ENCODE measurements around the gene GYG2. TPM values are rescaled to one million over a fixed set of nuclear protein-coding genes. Genes with fewer than 3 reads are reported as not detected.

The GYG2 gene
- total RNA-seq, 4 donors from 2014 or later: 0.89 to 6.6 (median 2.1) TPM

GRCh38 chrX:2782778-2783177 is 46.0 kb upstream of the GYG2 start:
- H3K4me1 ChIP-seq: no peaks in the 10 kb centered on the region
- H3K27ac ChIP-seq: no peak overlapping the region
- no peaks in the 10 kb centered on the region for H3K27me3 ChIP-seq
- H3K9me3 ChIP-seq: no peaks in the 10 kb centered on the region
- 60 to 67% methylated on average over 4 of the region's 4 CpGs for WGBS, 2 donors
- H3K36me3 ChIP-seq: no peaks in the 10 kb centered on the region
- no peak for DNase-seq
- H3K4me3 ChIP-seq (replicated peaks in 1 of 3): no peak overlapping the region
- intact Hi-C loops (cut with DNase I): no loop called here
- TF ChIP-seq CTCF (IDR thresholded peaks at IDR 0.05): no peak
- TF ChIP-seq POLR2A (IDR thresholded peaks at IDR 0.05): no peak

- no peak overlapping the region for H3K27ac ChIP-seq
- TF ChIP-seq CTCF (IDR thresholded peaks at IDR 0.05): no peak
- no peak for TF ChIP-seq POLR2A (IDR thresholded peaks at IDR 0.05)
- H3K36me3 ChIP-seq: no peaks in the 10 kb centered on the region
- H3K9me3 ChIP-seq: no peaks in the 10 kb centered on the region
- H3K27me3 ChIP-seq: no peaks in the 10 kb centered on the region
- 76 to 85% methylated on average over 5 to 6 of the region's 6 CpGs for WGBS, 2 donors
- no peaks in the 10 kb centered on the region for H3K4me1 ChIP-seq
- no peak for DNase-seq
- intact Hi-C loops (cut with DNase I): no loop called here
- no peak overlapping the region for H3K4me3 ChIP-seq (replicated peaks in 1 of 3)
These were observed 44.7 kb upstream of the GYG2 start for GRCh38 chrX:2784026-2784425.

- H3K27me3 ChIP-seq: no peaks in the 10 kb centered on the region
- H3K4me3 ChIP-seq (replicated peaks in 1 of 3): no peak overlapping the region
- no peak for TF ChIP-seq POLR2A (IDR thresholded peaks at IDR 0.05)
- no peak for TF ChIP-seq CTCF (IDR thresholded peaks at IDR 0.05)
- no peak for DNase-seq
- intact Hi-C loops (cut with DNase I): no loop called here
- no peaks in the 10 kb centered on the region for H3K4me1 ChIP-seq
- no peak overlapping the region for H3K27ac ChIP-seq
- no peaks in the 10 kb centered on the region for H3K36me3 ChIP-seq
- H3K9me3 ChIP-seq: no peaks in the 10 kb centered on the region
- 83% methylated on average over 4 of the region's 4 CpGs for WGBS, 2 donors
These were observed 43.2 kb upstream of the GYG2 start for GRCh38 chrX:2785538-2785937.

- H3K27ac ChIP-seq: no peak overlapping the region
- WGBS, 2 donors: 65 to 84% methylated on average over 3 to 4 of the region's 4 CpGs
- H3K27me3 ChIP-seq: no peaks in the 10 kb centered on the region
- H3K9me3 ChIP-seq: no peaks in the 10 kb centered on the region
- no peak overlapping the region for H3K4me3 ChIP-seq (replicated peaks in 1 of 3)
- intact Hi-C loops (cut with DNase I): no loop called here
- no peaks in the 10 kb centered on the region for H3K4me1 ChIP-seq
- TF ChIP-seq CTCF (IDR thresholded peaks at IDR 0.05) (no peak), POLR2A (IDR thresholded peaks at IDR 0.05) (no peak)
- DNase-seq: no peak
- no peaks in the 10 kb centered on the region for H3K36me3 ChIP-seq
These were observed 39.8 kb upstream of the GYG2 start for GRCh38 chrX:2788980-2789379.

- TF ChIP-seq CTCF (IDR thresholded peaks at IDR 0.05) (no peak), POLR2A (IDR thresholded peaks at IDR 0.05) (no peak)
- no peak overlapping the region for H3K27ac ChIP-seq
- WGBS, 2 donors: 94 to 96% methylated on average over 3 of the region's 3 CpGs
- H3K36me3 ChIP-seq: no peaks in the 10 kb centered on the region
- no peaks in the 10 kb centered on the region for H3K4me1 ChIP-seq
- no peak overlapping the region for H3K4me3 ChIP-seq (replicated peaks in 1 of 3)
- no peaks in the 10 kb centered on the region for H3K9me3 ChIP-seq
- DNase-seq: no peak
- intact Hi-C loops (cut with DNase I): no loop called here
- H3K27me3 ChIP-seq: no peaks in the 10 kb centered on the region
These were observed 39.2 kb upstream of the GYG2 start for GRCh38 chrX:2789569-2789968.

Data from thyroid gland (tissue), 4 donors.